ENCODE measurements around the gene TBCD. TPM values are rescaled to one million over a fixed set of nuclear protein-coding genes. Genes with fewer than 3 reads are reported as not detected.

The TBCD gene
- total RNA-seq, 1 donor from 2014 or later = 156 TPM

- DNase-seq (ENCODE audit: low spot score in 2 of 2) = no peak
- H3K27ac ChIP-seq = no peak overlapping the region
Observed at GRCh38 chr17:82989881-82990280, 238.0 kb downstream of the TBCD start.

GRCh38 chr17:82993005-82993404 is 241.1 kb downstream of the TBCD start:
- intact Hi-C loops (cut with DNase I) = no loop called here
- H3K4me3 ChIP-seq = no peak overlapping the region
- DNase-seq (ENCODE audit: low spot score in 2 of 2) = no peak
- no peak overlapping the region for H3K27ac ChIP-seq
- H3K27me3 ChIP-seq = no peaks in the 10 kb centered on the region
- no peak for TF ChIP-seq CTCF (IDR thresholded peaks at IDR 0.05)
- H3K36me3 ChIP-seq = no peaks in the 10 kb centered on the region
- H3K4me1 ChIP-seq = no peaks in the 10 kb centered on the region
- peaks cover 0 to 19% of the 10 kb centered on the region in 2 donors for H3K9me3 ChIP-seq

More at GRCh38 chr17:82989881-82990280, 238.0 kb downstream of the TBCD start:
- intact Hi-C loops (cut with DNase I) = no loop called here
- H3K36me3 ChIP-seq = no peaks in the 10 kb centered on the region
- H3K27me3 ChIP-seq = no peaks in the 10 kb centered on the region
- no peak overlapping the region for H3K4me3 ChIP-seq
- no peaks in the 10 kb centered on the region for H3K4me1 ChIP-seq
- TF ChIP-seq CTCF (IDR thresholded peaks at IDR 0.05) = no peak
- H3K9me3 ChIP-seq = peaks cover 0 to 19% of the 10 kb centered on the region in 2 donors

Other genes with a start within 250 kb of the TBCD start
- gene FOXK2, start 232.3 kb upstream of the TBCD start, total RNA-seq = 131 TPM
- 53.7 TPM for gene WDR45B, start 103.6 kb upstream of the TBCD start, total RNA-seq
- gene RAB40B, start 53.4 kb upstream of the TBCD start, total RNA-seq = 9.4 TPM
- 21.0 TPM for gene FN3KRP, start 35.4 kb upstream of the TBCD start, total RNA-seq
- 10.5 TPM for gene FN3K, start 16.4 kb upstream of the TBCD start, total RNA-seq
- not detected for gene ZNF750, start 88.0 kb downstream of the TBCD start, total RNA-seq

Measured in ascending aorta (tissue), 2 donors.